Immature natural killer cell (primary cell): ENCODE data around the gene GP1BB. TPM values are rescaled to one million over a fixed set of nuclear protein-coding genes. Genes with fewer than 3 reads are reported as not detected.
A peak's percentile ranks its signal among the peaks of the same experiment; 100 is the strongest.

ENCODE experiments used
- DNase-seq, 3 donors: peaks; one replicate each; pipeline ENCODE4 v3.0.0; 2022; ENCODE audit warnings: mixed read lengths in 1 of 3
- H3K27ac Mint-ChIP-seq, 6 donors: one replicate each; pipeline ENCODE4 v1.8.0; 2020; ENCODE audit warnings: mixed read lengths in 6 of 6, mild to moderate bottlenecking in 5 of 6, inconsistent platforms in 4 of 6, moderate library complexity in 3 of 6
- H3K27me3 Mint-ChIP-seq, 3 donors: one replicate each; pipeline ENCODE4 v1.8.0; 2020 to 2021; ENCODE audit warnings: low read depth in 3 of 3, mild to moderate bottlenecking in 3 of 3, mixed read lengths in 3 of 3, moderate library complexity in 3 of 3, inconsistent platforms in 1 of 3
- H3K36me3 Mint-ChIP-seq, 3 donors: one replicate each; pipeline ENCODE4 v1.8.0; 2020; ENCODE audit warnings: mixed read lengths in 3 of 3, inconsistent platforms in 2 of 3, mild to moderate bottlenecking in 2 of 3
- H3K4me1 Mint-ChIP-seq, 2 donors: one replicate each; pipeline ENCODE4 v1.8.0; 2020; ENCODE audit warnings: inconsistent platforms in 2 of 2, mild to moderate bottlenecking in 2 of 2, mixed read lengths in 2 of 2, moderate library complexity in 1 of 2
- H3K4me3 Mint-ChIP-seq, 5 donors: one replicate each; pipeline ENCODE4 v1.8.0; 2020; ENCODE audit warnings: mild to moderate bottlenecking in 5 of 5, mixed read lengths in 5 of 5, inconsistent platforms in 3 of 5, moderate library complexity in 3 of 5
- H3K9me3 Mint-ChIP-seq, 6 donors: one replicate each; pipeline ENCODE4 v1.8.0; 2020; ENCODE audit warnings: mild to moderate bottlenecking in 6 of 6, mixed read lengths in 6 of 6, inconsistent platforms in 4 of 6, moderate library complexity in 3 of 6
- polyA plus RNA-seq, 3 donors: library from polyadenylated mRNA; unstranded; fragments of 300-500 nt; fragmentation: Illumina TruSeq; gene quantifications; one replicate each; pipeline ENCODE4 v1.2.3, GENCODE V29; 2021

Gene GP1BB
- polyA plus RNA-seq, 3 donors from 2014 or later = 0.53 to 10.1 (median 0.95) TPM

GRCh38 chr22:19713650-19714311 is 9.6 kb upstream of the GP1BB start:
- Mint-ChIP-seq H3K36me3 (no peaks in the 10 kb centered on the region), H3K27ac (no peak overlapping the region), H3K9me3 (no peaks in the 10 kb centered on the region), H3K4me3 (peak overlapping the region; percentile 38 to 64 (median 62)), H3K4me1 (peaks cover 0 to 3% of the 10 kb centered on the region in 2 donors), H3K27me3 (peaks cover 13 to 19% (median 14%) of the 10 kb centered on the region in 3 donors)
- no peak for DNase-seq

GRCh38 chr22:19714312-19715187 is 8.8 kb upstream of the GP1BB start, which contains the start of gene SEPTIN5:
SEPTIN5 (plus strand) TSS chr22:19714503; CDS start chr22:19714589, 86 bp downstream.
- Mint-ChIP-seq H3K27me3 (peaks cover 13 to 22% (median 14%) of the 10 kb centered on the region in 3 donors), H3K27ac (no peak within 1 kb of the TSS), H3K4me1 (peaks cover 0 to 8% of the 10 kb centered on the region in 2 donors), H3K36me3 (no peaks in the 10 kb centered on the region), H3K4me3 (peak within 1 kb of the TSS; percentile 38 to 64 (median 62)), H3K9me3 (no peaks in the 10 kb centered on the region)
- no peak for DNase-seq

GRCh38 chr22:19715188-19715930 is 8.0 kb upstream of the GP1BB start:
- no peaks in the 10 kb centered on the region for H3K36me3 Mint-ChIP-seq
- H3K27me3 Mint-ChIP-seq = peaks cover 13 to 22% (median 16%) of the 10 kb centered on the region in 3 donors
- H3K9me3 Mint-ChIP-seq = no peaks in the 10 kb centered on the region
- peak overlapping the region in 4 of 5 donors; percentile 55 to 61 (median 58) for H3K4me3 Mint-ChIP-seq
- H3K4me1 Mint-ChIP-seq = peaks cover 0 to 8% of the 10 kb centered on the region in 2 donors
- no peak overlapping the region for H3K27ac Mint-ChIP-seq
- DNase-seq = no peak

- no peak for DNase-seq
- H3K4me1 Mint-ChIP-seq = peaks cover 0 to 8% of the 10 kb centered on the region in 2 donors
- H3K4me3 Mint-ChIP-seq = peak overlapping the region in 3 of 5 donors; percentile 21 to 38 (median 33)
- no peaks in the 10 kb centered on the region for H3K36me3 Mint-ChIP-seq
- H3K27ac Mint-ChIP-seq = no peak overlapping the region
- H3K27me3 Mint-ChIP-seq = peaks cover 12 to 26% (median 16%) of the 10 kb centered on the region in 3 donors
- H3K9me3 Mint-ChIP-seq = no peaks in the 10 kb centered on the region
Observed at GRCh38 chr22:19716041-19716828, 7.1 kb upstream of the GP1BB start.

GRCh38 chr22:19716829-19717105 is 6.6 kb upstream of the GP1BB start:
- peaks cover 12 to 26% (median 13%) of the 10 kb centered on the region in 3 donors for H3K27me3 Mint-ChIP-seq
- H3K4me1 Mint-ChIP-seq = peaks cover 0 to 8% of the 10 kb centered on the region in 2 donors
- H3K36me3 Mint-ChIP-seq = no peaks in the 10 kb centered on the region
- H3K27ac Mint-ChIP-seq = no peak overlapping the region
- H3K9me3 Mint-ChIP-seq = no peaks in the 10 kb centered on the region
- H3K4me3 Mint-ChIP-seq = peak overlapping the region in 2 of 5 donors; percentile 33 to 38
- no peak for DNase-seq

- Mint-ChIP-seq H3K9me3 (no peaks in the 10 kb centered on the region), H3K4me1 (peaks cover 0 to 8% of the 10 kb centered on the region in 2 donors), H3K27ac (no peak overlapping the region), H3K27me3 (peaks cover 12 to 25% (median 12%) of the 10 kb centered on the region in 3 donors), H3K4me3 (peak overlapping the region in 1 of 5 donors; percentile 83), H3K36me3 (no peaks in the 10 kb centered on the region)
- no peak for DNase-seq
Observed at GRCh38 chr22:19717181-19717580, 6.2 kb upstream of the GP1BB start.

GRCh38 chr22:19717691-19718455 is 5.5 kb upstream of the GP1BB start:
- H3K4me3 Mint-ChIP-seq = peak overlapping the region; percentile 75 to 83 (median 83)
- no peaks in the 10 kb centered on the region for H3K9me3 Mint-ChIP-seq
- peaks cover 12 to 26% (median 13%) of the 10 kb centered on the region in 3 donors for H3K27me3 Mint-ChIP-seq
- DNase-seq = peak; percentile 74 to 80 (median 78)
- no peaks in the 10 kb centered on the region for H3K36me3 Mint-ChIP-seq
- peaks cover 0 to 8% of the 10 kb centered on the region in 2 donors for H3K4me1 Mint-ChIP-seq
- H3K27ac Mint-ChIP-seq = no peak overlapping the region

GRCh38 chr22:19718456-19719049 is 4.8 kb upstream of the GP1BB start:
- Mint-ChIP-seq H3K27me3 (peaks cover 11 to 21% (median 15%) of the 10 kb centered on the region in 3 donors), H3K4me1 (peaks cover 0 to 10% of the 10 kb centered on the region in 2 donors), H3K27ac (no peak overlapping the region), H3K36me3 (no peaks in the 10 kb centered on the region), H3K9me3 (peaks cover 0 to 1% (median 0%) of the 10 kb centered on the region in 6 donors), H3K4me3 (no peak overlapping the region)
- DNase-seq = no peak

GRCh38 chr22:19719050-19719482 is 4.3 kb upstream of the GP1BB start:
- H3K4me3 Mint-ChIP-seq = peak overlapping the region; percentile 67 to 76 (median 72)
- H3K27ac Mint-ChIP-seq = no peak overlapping the region
- peaks cover 0 to 1% (median 0%) of the 10 kb centered on the region in 6 donors for H3K9me3 Mint-ChIP-seq
- peaks cover 11 to 18% (median 16%) of the 10 kb centered on the region in 3 donors for H3K27me3 Mint-ChIP-seq
- no peaks in the 10 kb centered on the region for H3K36me3 Mint-ChIP-seq
- no peak for DNase-seq
- H3K4me1 Mint-ChIP-seq = peaks cover 0 to 10% of the 10 kb centered on the region in 2 donors

GRCh38 chr22:19719488-19720021 is 3.8 kb upstream of the GP1BB start:
- Mint-ChIP-seq H3K27ac (no peak overlapping the region), H3K4me1 (peaks cover 0 to 12% of the 10 kb centered on the region in 2 donors), H3K27me3 (peaks cover 11 to 19% (median 18%) of the 10 kb centered on the region in 3 donors), H3K9me3 (peaks cover 0 to 1% (median 0%) of the 10 kb centered on the region in 6 donors), H3K36me3 (no peaks in the 10 kb centered on the region), H3K4me3 (peak overlapping the region; percentile 67 to 76 (median 72))
- DNase-seq = no peak

- H3K4me1 Mint-ChIP-seq = peaks cover 0 to 17% of the 10 kb centered on the region in 2 donors
- H3K36me3 Mint-ChIP-seq = no peaks in the 10 kb centered on the region
- no peak overlapping the region for H3K27ac Mint-ChIP-seq
- H3K9me3 Mint-ChIP-seq = peaks cover 0 to 1% (median 0%) of the 10 kb centered on the region in 6 donors
- peak overlapping the region in 1 of 5 donors; percentile 46 for H3K4me3 Mint-ChIP-seq
- peaks cover 11 to 23% (median 22%) of the 10 kb centered on the region in 3 donors for H3K27me3 Mint-ChIP-seq
- DNase-seq = no peak
Observed at GRCh38 chr22:19720150-19720827, 3.0 kb upstream of the GP1BB start.
